GM21526 (cell line): ENCODE measurements around the gene HSD17B1.
A peak's percentile ranks its signal among the peaks of the same experiment; 100 is the strongest.
"Not testable (repeated sequence)": the region's sequence is repeated elsewhere in the genome, so short reads cannot be mapped to it uniquely, and the experiment has no call there.

ENCODE experiments used
- ATAC-seq: cut with Tn5 transposase; IDR thresholded peaks from one replicate; pipeline ENCODE4 v1.9.1; 2021; ENCODE audit warnings: moderate library complexity; ENCODE audit not compliant: unreplicated experiment, low FRiP score

The HSD17B1 gene

GRCh38 chr17:42522798-42523278 is 29.9 kb upstream of the HSD17B1 start:
- no peak for ATAC-seq

- ATAC-seq, result no peak
These were observed 27.5 kb upstream of the HSD17B1 start for GRCh38 chr17:42525221-42525620.

GRCh38 chr17:42526031-42526444 is 26.7 kb upstream of the HSD17B1 start:
- no peak for ATAC-seq

- ATAC-seq, result no peak
These were observed 24.8 kb upstream of the HSD17B1 start for GRCh38 chr17:42527932-42528331.

- ATAC-seq, result no peak
These were observed 23.7 kb upstream of the HSD17B1 start for GRCh38 chr17:42529061-42529460.

GRCh38 chr17:42530952-42531454 is 21.7 kb upstream of the HSD17B1 start:
- no peak for ATAC-seq

GRCh38 chr17:42531455-42532354 is 21.0 kb upstream of the HSD17B1 start:
- ATAC-seq, result no peak

GRCh38 chr17:42535155-42536047 is 17.3 kb upstream of the HSD17B1 start:
- no peak for ATAC-seq

- peak; percentile 70 for ATAC-seq
These were observed 16.7 kb upstream of the HSD17B1 start, which contains the start of gene NAGLU for GRCh38 chr17:42536048-42536371. Gene NAGLU (plus strand): TSS chr17:42536241. CDS start chr17:42536273, 32 bp downstream.

- ATAC-seq, result peak; percentile 55
These were observed 16.2 kb upstream of the HSD17B1 start for GRCh38 chr17:42536372-42537155.

GRCh38 chr17:42537156-42537805 is 15.4 kb upstream of the HSD17B1 start:
- ATAC-seq, result no peak

- ATAC-seq, result no peak
These were observed 14.8 kb upstream of the HSD17B1 start for GRCh38 chr17:42537826-42538451.

- ATAC-seq, result no peak
These were observed 14.2 kb upstream of the HSD17B1 start for GRCh38 chr17:42538482-42538881.

GRCh38 chr17:42540558-42540957 is 12.2 kb upstream of the HSD17B1 start:
- not testable (repeated sequence) for ATAC-seq

GRCh38 chr17:42541041-42541833 is 11.5 kb upstream of the HSD17B1 start:
- ATAC-seq, result no peak

- ATAC-seq, result no peak
These were observed 9.3 kb upstream of the HSD17B1 start for GRCh38 chr17:42543190-42544079.

- ATAC-seq, result no peak
These were observed 7.8 kb upstream of the HSD17B1 start for GRCh38 chr17:42544874-42545283.
